ENCODE results near the gene CLEC4F. TPM values are rescaled to one million over a fixed set of nuclear protein-coding genes. Genes with fewer than 3 reads are reported as not detected.

CLEC4F gene
- total and polyA plus RNA-seq, 2 of the 13 experiments (the other 11 are each of a cell fraction or from before 2014, with no cell fraction given), result 0.12 to 0.13 TPM

GRCh38 chr2:70789304-70790135 is 30.9 kb downstream of the CLEC4F start (continued):
- TF ChIP-seq IKZF5 (CRISPR knock-in tag; IDR thresholded peaks at IDR 0.05) (peak; percentile 59; the same call in 1 of the 2 replicates), ZBTB43 (CRISPR knock-in tag; conservative IDR thresholded peaks at IDR 0.05) (no peak), SALL1 (CRISPR knock-in tag; IDR thresholded peaks at IDR 0.05) (peak; percentile 76; the same call in 1 of the 2 replicates), FOXM1 (CRISPR knock-in tag; IDR thresholded peaks at IDR 0.05) (no peak), ZNF530 (CRISPR knock-in tag; IDR thresholded peaks at IDR 0.05; ENCODE audit: low read depth) (no peak), SYNCRIP (IDR thresholded peaks at IDR 0.05; ENCODE audit: insufficient read depth, low read depth, low read length) (no peak), TBX3 (IDR thresholded peaks at IDR 0.05; ENCODE audit: borderline replicate concordance) (no peak), FOXC1 (CRISPR knock-in tag; IDR thresholded peaks at IDR 0.05; ENCODE audit: borderline replicate concordance) (peak; percentile 72), NCOA2 (CRISPR knock-in tag; IDR thresholded peaks at IDR 0.05) (peak; percentile 37; the same call in 1 of the 2 replicates), SMYD3 (CRISPR knock-in tag; IDR thresholded peaks at IDR 0.05) (no peak), ZMYM3 (CRISPR knock-in tag; IDR thresholded peaks at IDR 0.05) (no peak), HDAC1 (CRISPR knock-in tag; IDR thresholded peaks at IDR 0.05) (no peak), ZMYM2 (CRISPR knock-in tag; IDR thresholded peaks at IDR 0.05) (no peak), NCOA1 (CRISPR knock-in tag; IDR thresholded peaks at IDR 0.05) (no peak), RARA (CRISPR knock-in tag; IDR thresholded peaks at IDR 0.05) (no peak), ZBTB25 (CRISPR knock-in tag; IDR thresholded peaks at IDR 0.05) (0 out of 2 replicates have a peak, but pooled peaks have one; percentile 56), ZFP82 (CRISPR knock-in tag; IDR thresholded peaks at IDR 0.05; ENCODE audit: borderline replicate concordance) (no peak), NFE2L1 (CRISPR knock-in tag; IDR thresholded peaks at IDR 0.05; ENCODE audit: borderline replicate concordance) (no peak), ZNF883 (CRISPR knock-in tag; IDR thresholded peaks at IDR 0.05; ENCODE audit: not compliant biosample characterization) (no peak), MAFG (CRISPR knock-in tag; IDR thresholded peaks at IDR 0.05) (no peak), HES4 (CRISPR knock-in tag; IDR thresholded peaks at IDR 0.05; ENCODE audit: borderline replicate concordance) (no peak), PLRG1 (conservative IDR thresholded peaks at IDR 0.05) (no peak)

Data from HepG2 (cell line).